ENCODE results near the gene ELFN1.
A peak's percentile ranks its signal among the peaks of the same experiment; 100 is the strongest.

The ELFN1 gene

DNA sequence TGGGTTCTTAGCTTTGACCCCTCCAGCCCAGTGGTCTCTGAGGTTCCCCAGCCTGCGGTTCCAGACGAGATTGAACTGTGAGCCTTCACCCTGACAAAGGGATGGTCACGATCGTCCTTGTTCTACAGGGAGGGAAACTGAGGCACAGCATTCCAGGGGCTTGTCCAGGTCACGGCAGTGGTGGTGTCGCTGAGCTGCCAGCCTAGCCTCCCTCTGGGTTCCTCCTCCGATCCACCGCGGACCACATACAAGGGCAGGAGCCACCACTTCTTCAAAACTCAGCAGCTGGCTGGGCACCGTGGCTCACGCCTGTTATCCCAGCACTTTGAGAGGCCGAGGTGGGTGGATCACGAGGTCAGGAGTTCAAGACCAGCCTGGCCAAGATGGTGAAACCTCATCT, 35.8 kb downstream of the ELFN1 start:
- TF ChIP-seq, protein P1, sequence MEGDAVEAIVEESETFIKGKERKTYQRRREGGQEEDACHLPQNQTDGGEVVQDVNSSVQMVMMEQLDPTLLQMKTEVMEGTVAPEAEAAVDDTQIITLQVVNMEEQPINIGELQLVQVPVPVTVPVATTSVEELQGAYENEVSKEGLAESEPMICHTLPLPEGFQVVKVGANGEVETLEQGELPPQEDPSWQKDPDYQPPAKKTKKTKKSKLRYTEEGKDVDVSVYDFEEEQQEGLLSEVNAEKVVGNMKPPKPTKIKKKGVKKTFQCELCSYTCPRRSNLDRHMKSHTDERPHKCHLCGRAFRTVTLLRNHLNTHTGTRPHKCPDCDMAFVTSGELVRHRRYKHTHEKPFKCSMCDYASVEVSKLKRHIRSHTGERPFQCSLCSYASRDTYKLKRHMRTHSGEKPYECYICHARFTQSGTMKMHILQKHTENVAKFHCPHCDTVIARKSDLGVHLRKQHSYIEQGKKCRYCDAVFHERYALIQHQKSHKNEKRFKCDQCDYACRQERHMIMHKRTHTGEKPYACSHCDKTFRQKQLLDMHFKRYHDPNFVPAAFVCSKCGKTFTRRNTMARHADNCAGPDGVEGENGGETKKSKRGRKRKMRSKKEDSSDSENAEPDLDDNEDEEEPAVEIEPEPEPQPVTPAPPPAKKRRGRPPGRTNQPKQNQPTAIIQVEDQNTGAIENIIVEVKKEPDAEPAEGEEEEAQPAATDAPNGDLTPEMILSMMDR (IDR thresholded peaks at IDR 0.05; ENCODE audit: low read depth, low read length) = no peak
- no peak for DNase-seq (ENCODE audit: extremely low read depth, low read depth)

DNA sequence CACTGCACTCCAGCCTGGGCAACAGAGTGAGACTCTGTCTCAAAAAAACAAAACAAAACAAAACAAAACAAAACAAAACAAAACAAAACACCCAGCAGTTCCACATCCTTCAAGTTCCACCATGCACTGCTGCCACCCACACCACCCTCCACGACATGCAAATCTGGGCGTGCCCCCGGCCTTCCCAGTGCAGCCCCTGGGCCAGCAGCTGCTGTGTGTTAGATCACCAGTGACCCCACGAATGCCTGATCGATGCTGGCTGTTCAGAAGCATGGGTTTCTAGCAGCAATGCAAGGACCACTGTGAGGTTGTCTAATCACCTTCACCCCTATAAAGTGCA, 36.3 kb downstream of the ELFN1 start:
- DNase-seq (ENCODE audit: extremely low read depth, low read depth) = no peak
- TF ChIP-seq, protein P1 (IDR thresholded peaks at IDR 0.05; ENCODE audit: low read depth, low read length) = no peak

DNA sequence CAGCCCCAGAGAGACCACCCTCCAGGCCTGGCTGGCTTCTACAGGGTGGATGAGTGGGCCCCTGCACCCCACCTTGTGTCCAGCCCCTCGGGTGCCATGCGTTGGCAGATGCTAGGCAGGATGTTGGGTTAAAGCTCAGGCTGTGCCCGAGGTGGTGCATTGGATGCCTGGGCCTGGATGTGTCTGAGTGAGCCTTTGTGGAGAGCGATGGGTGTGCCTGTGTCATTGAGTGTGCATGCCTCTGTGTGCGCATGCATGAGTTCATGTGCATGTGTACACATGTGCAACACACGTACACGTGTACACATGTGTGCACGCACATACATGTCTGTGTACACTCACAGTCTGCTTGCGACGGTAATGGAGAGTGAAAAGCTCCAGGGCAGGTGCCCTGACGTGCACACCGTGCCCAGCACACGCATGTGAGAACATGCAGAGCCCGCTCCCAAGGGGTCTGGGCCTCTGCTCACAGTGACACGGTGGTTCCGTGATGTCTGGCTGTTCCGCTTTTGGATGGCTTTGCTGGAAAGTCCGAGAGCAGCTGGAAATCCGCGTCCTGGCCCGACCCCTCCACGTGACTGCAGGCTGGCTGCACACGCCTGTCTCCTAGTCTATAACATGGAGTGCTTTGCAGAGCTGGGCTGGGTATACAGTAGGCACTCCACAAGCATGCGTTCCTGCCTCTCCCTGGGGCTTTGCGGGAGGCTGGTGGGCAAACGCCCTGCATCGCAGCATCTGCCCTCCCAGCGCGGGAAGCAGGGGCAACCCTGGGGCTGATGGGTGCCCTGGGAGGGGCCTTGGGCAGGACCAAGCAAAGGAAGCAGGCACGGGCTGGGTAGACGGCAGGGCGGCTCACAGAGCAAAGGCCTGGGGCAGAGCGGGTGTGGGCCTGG, 36.9 kb downstream of the ELFN1 start:
- TF ChIP-seq, protein P1 (IDR thresholded peaks at IDR 0.05; ENCODE audit: low read depth, low read length) = no peak
- no peak for DNase-seq (ENCODE audit: extremely low read depth, low read depth)

DNA sequence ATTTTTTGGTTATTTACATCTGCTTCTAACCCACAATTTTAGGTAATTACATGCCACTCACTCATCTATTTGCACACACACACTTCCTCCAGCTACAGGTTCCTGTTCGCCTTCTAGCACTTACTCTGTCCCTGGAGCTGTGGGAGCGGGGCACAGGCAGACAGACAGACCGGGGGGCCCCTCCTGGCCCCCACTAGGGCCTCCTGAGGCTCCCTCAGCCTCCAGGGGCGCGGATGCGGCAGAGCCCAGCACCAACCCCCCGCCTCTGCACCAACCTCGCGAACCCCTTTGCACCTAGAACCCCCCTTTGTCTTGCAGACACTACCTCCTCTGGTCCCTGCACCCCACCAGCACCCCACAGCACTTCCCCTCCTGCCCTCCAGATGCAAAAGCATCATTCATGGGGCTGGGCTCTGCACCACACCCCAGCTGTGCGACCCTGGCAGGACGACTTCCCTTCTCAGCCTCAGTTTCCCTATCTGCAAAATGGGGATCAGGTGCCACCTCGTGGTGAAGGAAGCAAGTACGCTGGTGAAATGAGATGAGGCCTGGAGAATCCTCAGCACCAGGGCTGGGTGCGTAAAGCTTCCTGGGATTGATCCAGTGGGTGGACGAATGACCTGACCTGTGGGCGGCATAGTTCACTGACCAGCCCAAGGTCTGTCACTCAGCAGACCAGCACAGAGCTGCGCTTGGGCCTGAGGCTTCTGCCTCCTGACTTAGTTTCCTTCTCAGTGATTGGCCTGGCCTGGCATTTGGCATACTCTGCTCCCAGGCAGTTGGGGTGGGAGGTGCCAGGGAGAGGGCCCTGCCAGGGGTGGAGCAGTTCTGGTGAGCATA, 37.9 kb downstream of the ELFN1 start:
- DNase-seq (ENCODE audit: extremely low read depth, low read depth) = no peak
- TF ChIP-seq, protein P1 (IDR thresholded peaks at IDR 0.05; ENCODE audit: low read depth, low read length) = peak; percentile 21

DNA sequence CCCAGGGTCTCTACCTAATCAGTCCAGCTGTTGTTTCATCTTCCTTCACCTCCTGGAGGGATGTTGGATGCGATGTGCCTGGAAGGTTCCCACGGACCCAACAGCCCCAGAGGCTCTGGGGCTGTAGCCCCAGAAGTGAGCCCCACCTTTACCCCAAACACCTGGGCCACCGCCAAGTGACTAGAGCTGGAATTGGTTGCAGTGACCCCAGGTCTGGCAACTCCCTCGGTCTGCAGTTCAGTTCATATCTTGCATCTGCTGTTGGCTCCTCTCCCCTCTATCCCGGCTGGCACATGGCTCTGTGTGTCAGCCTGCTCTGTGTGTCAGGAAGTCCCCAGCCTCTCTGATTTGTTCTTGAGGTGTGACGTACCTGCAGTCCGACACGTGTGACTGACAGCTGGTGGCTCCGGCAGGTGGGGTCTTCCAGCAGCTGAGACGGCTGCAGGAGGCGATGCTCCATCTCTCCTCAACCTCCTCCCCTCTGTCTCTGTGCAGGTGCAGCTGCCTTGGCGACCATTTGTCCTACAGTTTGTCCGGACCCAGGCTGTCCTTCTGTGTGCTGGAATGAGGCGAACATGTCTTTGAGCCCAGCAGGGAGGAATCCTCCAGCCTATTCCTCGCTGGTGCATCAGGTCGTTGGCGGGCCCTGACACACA, 38.6 kb downstream of the ELFN1 start:
- no peak for DNase-seq (ENCODE audit: extremely low read depth, low read depth)

DNA sequence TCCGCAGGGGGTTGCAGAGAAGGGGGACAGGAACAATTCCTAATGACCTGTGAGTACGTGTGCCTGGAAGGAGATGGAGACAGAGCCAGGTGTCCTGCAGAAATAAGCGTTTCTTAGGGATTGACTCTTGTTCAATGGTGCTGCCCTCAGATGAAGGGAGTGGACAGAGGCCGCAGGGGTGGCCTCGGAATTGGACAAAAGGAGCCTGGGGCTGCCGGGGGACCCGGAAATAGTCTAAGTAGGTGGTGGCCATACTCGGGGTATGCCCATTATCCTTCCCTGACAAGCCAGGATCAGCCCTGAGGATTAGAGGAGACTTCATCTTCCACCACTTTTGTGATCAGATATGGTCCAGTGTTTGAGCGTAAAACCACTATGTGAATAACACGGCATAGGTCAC, 39.2 kb downstream of the ELFN1 start:
- DNase-seq (ENCODE audit: extremely low read depth, low read depth) = no peak
- TF ChIP-seq, protein P1 (IDR thresholded peaks at IDR 0.05; ENCODE audit: low read depth, low read length) = no peak

More for the DNA sequence above, 38.6 kb downstream of the ELFN1 start:
- TF ChIP-seq, protein P1 (IDR thresholded peaks at IDR 0.05; ENCODE audit: low read depth, low read length) = no peak

All from AG09319 (cell line).